HG03175 (cell line): ENCODE measurements around the gene R3HDM4.
A peak's percentile ranks its signal among the peaks of the same experiment; 100 is the strongest.
"Not testable (repeated sequence)": the region's sequence is repeated elsewhere in the genome, so short reads cannot be mapped to it uniquely, and the experiment has no call there.

Source experiments
- ATAC-seq: cut with Tn5 transposase; IDR thresholded peaks from one replicate; pipeline ENCODE4 v1.9.1; 2021; ENCODE audit warnings: mild to moderate bottlenecking, moderate library complexity; ENCODE audit not compliant: unreplicated experiment

R3HDM4 gene

DNA sequence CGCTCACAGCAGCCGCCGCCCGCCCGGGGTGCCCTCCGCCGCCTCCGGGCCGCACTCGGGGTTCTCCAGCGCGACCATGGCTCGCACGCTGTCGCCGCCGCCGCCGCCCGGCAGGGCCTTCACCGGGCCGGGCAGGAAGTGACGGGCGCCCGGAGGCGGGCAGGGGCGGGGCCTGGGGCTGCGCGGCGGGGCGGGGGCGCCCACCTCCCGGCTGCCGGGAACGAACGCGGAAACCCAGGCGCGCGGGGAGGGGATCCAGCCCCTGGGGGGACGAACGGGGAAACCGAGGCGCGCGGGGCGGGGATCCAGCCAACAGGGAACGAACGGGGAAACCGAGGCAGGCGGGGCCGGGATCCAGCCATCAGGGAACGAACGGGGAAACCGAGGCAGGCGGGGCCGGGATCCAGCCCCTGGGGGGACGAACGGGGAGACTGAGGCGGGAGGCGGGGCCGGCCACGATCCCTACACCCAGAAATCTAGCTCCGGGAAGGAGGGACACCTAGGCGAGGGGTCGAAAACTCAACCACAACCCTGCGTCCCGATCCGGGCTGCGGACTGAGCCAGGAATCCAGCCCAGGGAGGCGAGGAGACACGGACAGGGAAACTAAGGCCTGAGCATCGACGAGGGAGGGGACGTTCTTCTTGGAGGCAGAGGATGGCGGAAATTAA lies at the start of gene R3HDM4:
R3HDM4 (minus strand) TSS at position 140 of the 669 bp plus-strand sequence; CDS start at position 78, 62 bp downstream.
- ATAC-seq, result peak; percentile 57

DNA sequence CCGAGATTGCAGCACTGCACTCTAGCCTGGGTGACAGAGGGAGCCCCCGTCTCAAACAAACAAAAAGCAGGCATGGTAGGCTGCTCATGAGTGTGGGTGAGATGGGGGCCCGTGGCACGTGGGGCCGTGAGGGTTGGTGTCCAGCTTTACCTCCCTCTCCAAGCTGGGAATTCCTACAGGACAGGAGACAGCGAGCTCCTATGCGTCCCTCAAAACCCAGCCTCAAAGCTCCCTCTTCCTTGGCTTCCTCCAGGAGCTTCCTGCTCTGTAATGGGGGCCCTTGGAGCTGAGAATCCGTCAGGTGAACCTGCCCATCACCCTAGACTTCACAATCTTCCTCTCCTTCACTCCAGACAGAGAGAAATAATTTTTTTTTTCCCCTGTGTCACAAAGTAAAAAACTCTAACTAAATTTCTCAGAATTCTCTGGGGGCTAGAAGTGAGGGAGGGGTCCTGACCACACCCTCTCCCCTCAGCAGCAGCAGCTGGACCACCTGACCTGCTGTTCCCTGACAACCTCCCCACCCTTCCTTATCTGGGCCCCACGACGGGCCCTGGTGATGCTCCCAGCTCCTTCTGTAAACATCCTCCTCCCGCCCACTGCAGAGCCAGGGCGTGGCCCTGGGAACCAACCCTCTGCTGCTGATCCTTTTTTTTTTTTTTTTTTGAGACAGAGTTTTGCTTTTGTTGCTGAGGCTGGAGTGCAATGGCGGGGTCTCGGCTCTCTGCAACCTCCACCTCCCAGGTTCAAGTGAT lies 49.0 kb upstream of the R3HDM4 start:
- no peak for ATAC-seq

DNA sequence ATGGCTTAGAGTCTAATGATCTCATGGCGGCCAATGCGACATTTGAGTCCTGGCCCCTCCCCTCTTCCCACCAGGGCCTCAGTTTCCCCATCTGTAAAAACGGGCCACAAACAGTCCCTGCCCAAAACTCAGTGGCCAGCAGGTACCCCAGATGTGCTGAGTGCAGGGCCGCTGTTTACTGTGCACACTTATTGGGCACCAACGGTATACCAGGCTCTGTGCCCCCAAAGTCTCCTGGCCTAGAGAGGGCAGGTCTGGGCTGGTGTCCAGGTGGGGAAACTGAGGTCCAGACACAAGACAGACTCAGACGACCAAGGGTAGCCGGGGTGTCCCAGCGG lies 47.6 kb upstream of the R3HDM4 start:
- no peak for ATAC-seq

DNA sequence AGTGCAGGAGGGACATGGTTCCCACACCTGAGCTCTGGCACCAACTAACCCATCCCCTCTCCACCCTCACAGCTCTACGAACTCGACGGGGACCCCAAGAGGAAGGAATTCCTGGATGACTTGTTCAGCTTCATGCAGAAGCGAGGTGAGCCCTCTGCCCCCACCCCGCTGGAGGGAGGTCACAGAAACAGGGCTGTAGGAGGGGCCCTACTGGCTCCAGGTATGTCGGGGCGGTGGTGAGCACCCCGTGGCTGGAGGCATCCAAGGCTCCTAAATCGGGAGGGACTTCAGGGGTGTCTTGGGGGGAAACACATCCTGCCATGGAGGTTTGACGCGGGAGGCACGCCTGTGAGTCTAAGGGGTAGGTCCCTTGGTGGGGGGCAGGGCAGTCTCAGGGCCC lies 47.0 kb upstream of the R3HDM4 start:
- ATAC-seq, result no peak

DNA sequence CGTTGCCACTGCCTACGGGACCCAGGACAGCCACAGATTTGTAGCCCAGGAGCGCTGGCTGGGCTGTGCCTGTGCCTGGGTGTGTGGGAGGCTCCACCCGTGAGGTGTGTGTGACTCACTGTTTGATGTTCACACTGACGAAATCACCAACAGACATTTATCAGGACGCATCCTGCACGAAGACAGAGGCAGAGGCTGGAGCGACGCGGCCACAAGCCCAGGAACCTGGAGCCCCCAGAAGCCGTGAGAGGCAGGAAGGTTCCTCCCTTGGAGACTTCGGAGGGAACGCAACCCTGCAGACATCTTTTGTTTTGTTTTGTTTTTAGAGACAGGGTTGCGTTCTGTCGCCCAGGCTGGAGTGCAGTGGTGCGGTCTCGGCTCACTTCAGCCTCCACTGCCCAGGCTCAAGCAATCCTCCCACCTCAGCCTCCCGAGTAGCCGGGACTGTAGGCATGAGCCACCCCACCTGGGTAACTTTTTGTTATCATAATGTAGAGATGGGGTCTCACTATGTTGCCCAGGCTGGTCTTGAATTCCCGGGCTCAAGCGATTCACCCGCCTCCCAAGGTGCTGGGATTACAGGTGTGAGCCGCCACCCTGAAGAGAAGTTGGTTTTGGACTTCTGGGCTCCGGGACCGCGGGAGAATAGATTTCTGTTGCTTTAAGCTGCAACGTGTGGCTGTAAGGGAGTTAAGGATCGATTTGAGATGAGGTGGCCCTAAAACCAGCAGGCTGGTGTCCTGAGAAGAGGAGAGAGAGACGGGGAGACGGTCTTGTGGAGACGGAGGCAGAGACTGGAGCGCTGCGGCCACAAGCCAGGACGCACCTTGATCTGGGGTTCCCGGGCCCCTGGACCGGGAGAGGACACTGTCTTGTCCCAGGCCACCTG lies 46.2 kb upstream of the R3HDM4 start:
- ATAC-seq, result no peak

DNA sequence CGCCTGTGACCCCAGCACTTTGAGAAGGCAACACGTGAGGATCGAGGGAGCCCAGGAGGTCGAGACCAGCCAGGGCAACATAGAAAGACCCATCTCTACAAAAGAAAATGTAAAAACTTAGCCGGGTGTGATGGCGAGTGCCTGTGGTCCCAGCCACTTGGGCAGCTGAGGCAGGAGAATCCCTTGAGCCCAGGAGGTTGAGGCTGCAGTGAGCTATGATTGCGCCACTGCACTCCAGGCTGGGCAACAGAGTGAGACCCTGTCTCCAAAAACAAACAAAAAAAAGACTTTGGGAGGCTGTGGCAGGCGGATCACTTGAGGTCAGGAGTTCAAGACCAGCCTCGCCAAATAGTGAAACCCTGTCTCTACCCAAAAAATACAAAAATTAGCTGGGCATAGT lies 44.6 kb upstream of the R3HDM4 start:
- not testable (repeated sequence) for ATAC-seq

DNA sequence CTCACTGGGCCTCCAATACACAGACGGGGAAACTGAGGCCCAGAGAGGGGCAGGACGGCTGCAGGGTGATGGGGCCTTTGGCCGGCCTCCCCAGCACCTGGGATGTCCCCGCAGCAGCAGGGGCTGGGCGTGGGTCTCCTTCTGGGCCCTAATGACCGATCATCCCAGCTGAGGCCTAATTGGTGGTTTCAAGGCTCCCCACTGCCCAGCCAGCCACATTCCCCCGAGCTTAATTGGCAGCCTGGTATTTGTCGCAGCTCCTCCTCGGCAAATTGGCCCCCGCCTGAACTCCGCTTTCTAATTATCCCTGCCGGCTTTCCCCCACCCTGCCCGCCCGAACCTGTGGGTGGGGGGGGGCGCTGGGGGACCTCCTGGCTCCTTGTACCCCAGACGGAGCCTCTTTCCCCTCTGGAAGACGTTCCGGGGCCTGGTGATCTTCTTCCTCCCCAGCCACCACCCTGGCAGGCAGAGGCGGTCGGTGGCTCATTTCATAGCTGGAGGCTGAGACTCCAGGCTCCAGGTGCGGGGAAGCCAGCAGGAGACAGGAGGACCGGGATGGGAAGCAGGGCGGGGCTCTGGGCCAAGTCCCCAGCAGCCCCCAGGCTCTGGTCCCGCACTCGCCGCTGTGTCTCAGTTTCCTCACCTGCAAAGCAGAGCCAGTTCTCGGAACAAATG lies 43.9 kb upstream of the R3HDM4 start:
- ATAC-seq, result no peak

DNA sequence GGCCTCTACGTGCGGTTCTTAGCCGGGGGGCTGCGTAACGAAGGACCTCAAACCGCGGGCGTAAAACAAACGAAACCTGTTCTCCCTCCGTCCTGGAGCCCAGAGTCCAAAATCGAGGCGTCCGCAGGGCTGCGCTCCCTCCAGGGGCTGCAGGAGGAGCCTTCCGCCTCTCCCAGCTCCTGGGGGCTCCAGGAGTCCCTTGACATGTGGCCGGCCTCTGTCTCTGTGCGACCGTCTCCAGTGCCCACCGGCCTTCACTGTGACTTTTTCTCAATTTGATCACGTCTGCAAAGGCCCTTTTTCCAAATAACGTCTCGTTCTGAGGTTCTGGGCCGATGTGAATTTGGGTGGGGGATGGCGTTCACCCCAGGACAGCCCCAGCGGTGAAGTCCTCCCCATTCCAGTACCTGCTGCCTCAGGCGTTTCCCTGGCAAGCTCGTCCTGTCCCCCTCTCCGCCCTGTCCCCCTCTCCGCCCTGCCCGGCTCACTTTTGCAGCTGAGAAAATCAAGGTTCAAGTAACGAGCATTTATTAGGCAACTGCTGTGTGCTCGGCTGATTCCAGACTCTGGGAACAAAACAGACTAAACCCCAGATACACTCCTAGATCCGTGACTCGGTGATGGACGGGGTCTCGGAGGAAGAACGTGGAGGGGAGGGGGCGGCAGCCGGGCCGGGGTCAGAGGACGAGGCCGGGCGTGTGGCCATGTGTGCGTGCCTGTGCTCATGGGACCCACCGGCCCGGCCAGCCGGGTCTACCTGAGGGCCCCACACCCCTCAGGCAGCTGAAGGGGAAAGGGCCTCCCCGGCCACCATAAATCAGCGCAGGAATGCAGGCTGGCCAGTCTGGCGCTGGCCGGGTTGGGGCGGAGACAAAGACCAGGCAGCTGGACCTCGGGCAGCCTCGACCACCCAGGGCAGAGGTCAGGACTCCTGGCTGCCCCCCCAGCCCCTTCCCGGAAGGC lies 43.1 kb upstream of the R3HDM4 start:
- no peak for ATAC-seq

DNA sequence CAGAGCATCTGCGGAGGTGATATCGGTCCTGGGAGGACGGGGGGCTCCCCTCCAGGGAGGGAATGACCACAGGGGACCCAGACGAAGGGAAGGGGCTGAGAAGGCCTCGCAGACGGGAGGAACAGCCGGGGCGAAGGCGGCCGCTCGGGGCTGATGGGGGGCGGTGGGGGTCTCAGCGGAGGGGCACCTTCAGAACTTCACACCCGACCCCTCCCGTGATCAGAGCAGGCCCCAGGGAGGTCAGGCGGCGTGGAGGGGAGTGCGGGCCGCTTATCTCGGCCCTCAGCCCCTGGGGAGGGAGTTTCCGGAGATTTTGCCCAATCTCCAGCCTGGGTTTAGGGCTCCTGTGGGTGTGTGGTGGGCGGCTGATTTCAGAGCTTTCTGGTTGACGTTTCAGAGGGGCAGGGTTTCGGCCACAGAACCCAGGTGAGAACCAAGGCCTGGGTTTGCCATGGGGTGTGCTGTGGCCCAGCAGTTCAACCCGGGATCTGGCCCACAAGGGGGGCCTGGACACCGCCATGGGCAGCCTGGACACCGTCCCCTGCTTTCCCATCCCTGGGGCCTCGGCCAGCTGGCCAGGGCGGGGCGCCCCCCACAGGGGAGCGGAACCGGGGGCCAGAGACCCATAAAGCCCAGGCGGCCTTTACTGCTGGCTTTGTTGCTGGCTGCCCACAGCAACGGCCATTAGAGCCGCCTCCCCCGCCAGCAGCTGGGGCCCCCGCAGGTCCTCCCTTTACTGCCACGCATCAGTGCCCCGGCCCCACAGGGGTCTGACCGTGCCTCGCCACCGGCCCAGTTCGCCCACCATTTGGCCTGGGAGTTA lies 41.9 kb upstream of the R3HDM4 start:
- no peak for ATAC-seq

DNA sequence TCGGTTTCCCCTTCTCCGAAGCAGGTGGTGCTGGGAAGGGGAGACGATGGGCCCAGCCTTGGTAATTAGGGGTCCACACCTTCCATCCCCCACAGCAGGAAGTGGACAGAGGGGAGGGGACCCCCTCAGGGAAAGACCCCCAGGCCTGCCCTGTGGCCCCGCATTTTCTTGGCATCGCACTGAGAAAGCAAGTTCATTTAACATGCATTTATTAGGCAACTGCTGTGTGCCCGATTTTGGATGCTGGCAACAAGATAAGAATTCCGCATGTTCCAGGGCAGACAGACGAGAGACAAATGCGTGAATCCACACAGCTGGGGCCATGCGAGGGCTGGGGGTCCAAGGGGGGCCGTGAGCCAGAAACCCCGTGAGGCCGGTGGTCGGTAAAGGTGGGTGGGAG lies 41.3 kb upstream of the R3HDM4 start:
- ATAC-seq, result no peak

DNA sequence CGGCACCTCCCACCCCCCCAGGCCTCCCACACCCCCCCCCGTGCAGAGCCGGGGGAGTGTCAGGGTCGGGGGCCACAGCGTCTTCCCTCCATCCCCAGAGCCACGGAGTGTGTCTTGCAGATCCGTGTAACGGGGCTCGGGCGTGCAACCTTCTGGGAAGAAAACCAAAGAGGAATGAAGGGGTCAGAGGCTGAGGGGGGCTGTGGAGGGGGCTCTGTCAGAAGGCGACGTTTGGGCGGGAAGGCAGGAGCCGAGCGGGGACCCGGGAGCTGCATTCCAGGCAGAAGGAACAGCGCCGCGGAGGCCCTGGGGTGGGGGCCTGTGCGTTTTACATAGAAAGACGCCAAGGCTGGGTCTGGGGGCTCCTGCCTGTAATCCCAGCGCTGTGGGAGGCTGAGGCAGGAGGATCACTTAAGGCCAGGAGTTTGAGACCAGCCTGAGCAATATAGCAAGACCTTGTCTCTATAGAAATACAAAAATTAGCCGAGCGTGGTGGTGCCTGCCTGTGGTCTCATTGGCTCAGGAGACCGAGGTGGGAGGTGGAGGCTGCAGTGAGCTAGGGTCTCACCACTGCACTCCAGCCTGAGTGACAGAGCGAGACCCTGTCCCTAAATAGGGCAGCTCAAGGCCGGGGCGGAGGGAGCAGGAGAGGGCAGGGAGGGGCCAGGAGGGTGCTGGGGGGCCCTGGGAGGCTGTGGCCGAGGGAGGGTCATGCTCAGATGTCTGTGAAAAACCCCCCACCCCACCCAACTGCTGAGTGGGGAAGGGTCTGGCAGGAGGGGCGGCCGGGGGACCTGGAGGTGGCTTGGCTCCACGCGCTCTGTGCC lies 40.6 kb upstream of the R3HDM4 start:
- ATAC-seq, result no peak

DNA sequence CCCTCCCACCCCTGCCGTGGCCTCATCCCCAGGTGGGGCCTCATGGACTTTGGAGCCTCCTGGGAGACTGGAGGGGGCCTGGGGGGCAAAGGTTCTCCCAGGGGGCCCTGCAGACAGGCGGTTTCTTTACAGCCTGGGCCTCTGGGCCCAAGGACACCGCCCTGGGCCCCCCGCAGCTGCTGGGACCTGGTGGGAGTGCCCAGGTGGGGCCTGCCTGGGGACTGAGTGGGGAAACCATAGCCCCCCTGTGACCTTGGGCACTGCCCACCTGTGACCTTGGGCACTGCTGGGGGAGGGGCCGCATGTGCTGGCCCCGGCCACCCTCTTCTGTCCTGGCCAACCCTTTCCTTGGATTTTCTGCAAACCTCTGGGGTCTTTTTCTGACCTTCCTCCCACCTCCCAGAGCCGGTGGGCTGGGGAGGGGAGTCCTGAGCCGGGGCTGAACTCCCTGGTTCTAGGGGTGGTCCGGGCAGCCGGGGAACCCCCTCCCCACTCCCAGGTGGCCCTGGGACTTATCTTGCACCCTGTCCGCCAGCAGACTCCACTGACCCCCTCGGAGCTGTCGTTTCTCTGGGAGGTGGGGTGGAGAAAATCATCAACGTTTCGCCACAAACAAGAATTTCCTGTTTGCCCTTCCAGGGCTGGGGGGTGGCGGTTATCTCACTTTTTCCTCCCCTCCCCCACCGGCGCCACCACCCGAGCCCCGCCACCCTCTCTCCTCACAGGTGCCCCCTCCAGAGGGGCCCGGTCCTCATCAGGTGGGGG lies 39.8 kb upstream of the R3HDM4 start:
- no peak for ATAC-seq

DNA sequence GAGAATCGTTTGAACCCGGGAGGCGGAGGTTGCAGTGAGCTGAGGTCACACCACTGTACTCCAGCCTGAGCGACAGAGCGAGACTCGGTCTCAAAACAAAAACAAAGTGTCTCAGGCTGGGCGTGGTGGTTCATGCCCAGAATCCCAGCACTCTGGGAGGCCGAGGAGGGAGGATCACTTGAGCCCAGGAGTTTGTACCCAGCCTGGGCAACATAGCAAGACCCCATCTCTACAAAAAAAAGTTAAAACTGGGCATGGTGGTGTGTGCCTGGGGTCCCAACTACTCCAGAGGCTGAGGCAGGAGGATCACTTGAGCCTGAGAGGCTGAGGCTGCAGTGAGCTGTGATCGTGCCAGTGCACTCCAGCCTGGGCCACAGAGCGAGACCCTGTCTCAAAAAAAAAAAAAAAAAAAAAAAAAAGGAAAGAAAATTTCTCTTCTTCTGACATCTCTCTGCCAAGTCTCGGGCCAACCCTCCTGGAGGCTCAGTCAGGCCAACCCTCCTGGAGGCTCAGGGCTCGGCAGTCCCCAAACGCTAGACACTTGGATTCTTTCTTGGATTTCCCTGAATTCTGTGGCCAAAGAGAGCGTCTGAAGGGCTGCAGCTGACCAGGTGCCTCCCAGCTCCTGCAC lies 39.1 kb upstream of the R3HDM4 start:
- ATAC-seq, result no peak

DNA sequence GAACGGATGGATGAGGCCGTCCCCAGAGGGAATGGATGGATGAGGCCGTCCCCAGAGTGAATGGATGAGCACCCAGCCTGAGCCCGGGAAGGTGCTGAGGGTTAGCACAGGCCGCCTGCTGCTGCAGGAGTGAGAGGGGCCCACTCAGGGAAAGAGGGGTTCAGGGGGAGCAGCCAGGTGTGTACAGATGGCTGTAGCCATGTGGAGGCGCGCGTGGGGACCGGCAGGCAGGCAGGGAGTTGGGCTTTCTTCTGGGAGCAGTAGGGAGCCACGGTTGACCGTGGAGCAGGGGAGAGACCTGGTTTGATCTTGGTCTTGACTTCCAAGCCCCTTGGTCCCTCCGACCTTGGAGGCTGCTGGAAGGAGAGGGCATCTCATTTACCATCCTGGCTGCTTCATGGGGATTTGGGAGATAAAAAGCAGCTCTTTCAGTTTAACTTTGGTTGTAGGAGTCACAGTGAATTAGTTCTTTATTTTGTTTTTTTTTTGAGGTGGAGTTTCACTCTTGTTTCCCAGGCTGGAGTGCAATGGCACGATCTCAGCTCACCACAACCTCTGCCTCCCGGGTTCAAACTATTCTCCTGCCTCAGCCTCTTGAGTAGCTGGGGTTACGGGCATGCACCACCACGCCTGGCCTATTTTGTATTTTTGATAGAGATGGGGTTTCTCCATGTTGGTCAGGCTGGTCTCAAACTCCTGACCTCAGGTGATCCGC lies 37.5 kb upstream of the R3HDM4 start:
- ATAC-seq, result no peak

DNA sequence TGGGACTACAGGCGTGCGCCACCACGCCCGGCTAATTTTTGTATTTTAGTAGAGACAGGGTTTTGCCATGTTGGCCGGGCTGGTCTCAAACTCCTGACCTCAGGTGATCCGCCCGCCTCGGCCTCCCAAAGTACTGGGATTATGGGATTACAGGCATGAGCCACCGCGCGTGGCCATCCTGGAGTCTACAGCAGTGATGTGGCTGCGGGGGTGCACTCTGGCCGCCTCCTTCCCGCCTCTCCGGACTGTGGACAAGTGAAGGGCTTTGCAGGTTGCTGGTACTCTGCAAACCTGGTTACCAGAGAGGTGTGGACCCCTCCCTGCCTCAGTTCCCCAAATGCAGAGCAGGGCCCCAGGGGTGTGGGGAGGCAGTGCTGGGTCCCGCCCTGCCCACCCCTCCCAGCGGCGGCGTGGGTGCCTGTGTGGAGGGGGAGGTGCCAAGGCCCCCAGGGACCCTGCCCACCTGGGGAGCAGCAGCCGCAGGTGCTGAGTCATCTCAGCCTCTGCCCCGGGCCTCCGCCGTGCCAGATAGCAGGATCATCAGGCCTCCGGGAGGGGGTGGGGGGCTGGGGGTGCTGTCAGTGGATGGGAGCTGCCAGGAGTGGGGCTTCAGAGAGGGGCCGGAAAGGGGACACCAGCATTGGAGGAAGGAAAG lies 36.0 kb upstream of the R3HDM4 start:
- no peak for ATAC-seq
